Subcutaneous adipose tissue (tissue), 4 donors: Measurements from ENCODE around the gene RNF40. TPM values are rescaled to one million over a fixed set of nuclear protein-coding genes. Genes with fewer than 3 reads are reported as not detected.

Experiments
- total RNA-seq, 4 donors: library from RNA; depleted of rRNA; stranded (reverse); fragments of >200 nt; gene quantifications; one replicate each; pipeline ENCODE4 v1.1.0, GENCODE V29; 2016
- TF ChIP-seq, protein P1 (sequence below): fragments of 450-650 bp; IDR thresholded peaks from one replicate; pipeline ENCODE4 v1.5.1; 2016; ENCODE audit warnings: low read depth, mild to moderate bottlenecking, control low read depth, antibody characterized with exemption, moderate library complexity

RNF40 gene
- total RNA-seq, 4 donors from 2014 or later = 37.8 to 78.7 (median 54.2) TPM

DNA sequence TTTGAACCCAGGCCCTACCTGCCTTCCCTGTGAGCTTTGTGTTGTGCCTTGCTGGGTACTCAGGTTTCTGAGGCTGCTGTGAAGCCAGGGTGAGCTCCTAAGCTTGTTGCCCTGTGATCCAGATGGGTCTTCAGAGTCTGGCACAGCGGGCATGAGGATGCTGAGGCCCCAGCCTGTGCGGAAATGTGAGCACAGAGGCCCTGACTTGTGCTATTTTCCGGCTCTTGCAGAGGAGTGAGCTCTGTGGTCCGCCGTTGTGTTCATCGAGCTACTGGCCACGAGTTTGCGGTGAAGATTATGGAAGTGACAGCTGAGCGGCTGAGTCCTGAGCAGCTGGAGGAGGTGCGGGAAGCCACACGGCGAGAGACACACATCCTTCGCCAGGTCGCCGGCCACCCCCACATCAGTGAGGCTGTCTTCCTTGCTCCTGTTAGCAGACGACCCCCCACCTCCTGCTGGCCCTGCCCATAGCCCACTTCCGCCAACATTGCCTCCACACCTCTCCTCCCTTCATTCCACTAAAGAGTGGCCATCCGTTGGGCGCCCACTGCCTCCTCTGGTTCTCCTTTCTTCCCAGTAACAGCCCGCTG lies 11.2 kb upstream of the RNF40 start:
- TF ChIP-seq, protein P1, sequence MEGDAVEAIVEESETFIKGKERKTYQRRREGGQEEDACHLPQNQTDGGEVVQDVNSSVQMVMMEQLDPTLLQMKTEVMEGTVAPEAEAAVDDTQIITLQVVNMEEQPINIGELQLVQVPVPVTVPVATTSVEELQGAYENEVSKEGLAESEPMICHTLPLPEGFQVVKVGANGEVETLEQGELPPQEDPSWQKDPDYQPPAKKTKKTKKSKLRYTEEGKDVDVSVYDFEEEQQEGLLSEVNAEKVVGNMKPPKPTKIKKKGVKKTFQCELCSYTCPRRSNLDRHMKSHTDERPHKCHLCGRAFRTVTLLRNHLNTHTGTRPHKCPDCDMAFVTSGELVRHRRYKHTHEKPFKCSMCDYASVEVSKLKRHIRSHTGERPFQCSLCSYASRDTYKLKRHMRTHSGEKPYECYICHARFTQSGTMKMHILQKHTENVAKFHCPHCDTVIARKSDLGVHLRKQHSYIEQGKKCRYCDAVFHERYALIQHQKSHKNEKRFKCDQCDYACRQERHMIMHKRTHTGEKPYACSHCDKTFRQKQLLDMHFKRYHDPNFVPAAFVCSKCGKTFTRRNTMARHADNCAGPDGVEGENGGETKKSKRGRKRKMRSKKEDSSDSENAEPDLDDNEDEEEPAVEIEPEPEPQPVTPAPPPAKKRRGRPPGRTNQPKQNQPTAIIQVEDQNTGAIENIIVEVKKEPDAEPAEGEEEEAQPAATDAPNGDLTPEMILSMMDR = no peak

DNA sequence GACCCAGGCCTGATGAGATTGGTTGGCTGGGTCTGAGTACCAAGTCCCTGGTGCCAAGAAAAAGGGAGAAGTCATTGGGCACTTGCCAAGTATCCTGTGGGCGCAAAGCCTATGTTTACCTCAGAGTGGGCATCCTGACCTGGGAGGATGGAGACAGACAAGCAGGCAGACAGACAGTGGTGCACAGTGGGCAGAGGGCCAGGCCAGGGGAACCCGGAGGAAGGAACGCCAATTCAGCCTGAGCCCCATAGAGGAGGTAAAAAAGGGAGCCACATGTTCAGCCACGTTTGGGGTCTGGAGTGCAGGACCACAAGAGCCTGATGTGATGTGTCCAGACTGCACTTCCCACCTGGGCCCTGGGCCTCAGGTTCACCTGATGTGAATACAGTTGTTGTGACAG lies 8.5 kb upstream of the RNF40 start:
- TF ChIP-seq, protein P1 = no peak

DNA sequence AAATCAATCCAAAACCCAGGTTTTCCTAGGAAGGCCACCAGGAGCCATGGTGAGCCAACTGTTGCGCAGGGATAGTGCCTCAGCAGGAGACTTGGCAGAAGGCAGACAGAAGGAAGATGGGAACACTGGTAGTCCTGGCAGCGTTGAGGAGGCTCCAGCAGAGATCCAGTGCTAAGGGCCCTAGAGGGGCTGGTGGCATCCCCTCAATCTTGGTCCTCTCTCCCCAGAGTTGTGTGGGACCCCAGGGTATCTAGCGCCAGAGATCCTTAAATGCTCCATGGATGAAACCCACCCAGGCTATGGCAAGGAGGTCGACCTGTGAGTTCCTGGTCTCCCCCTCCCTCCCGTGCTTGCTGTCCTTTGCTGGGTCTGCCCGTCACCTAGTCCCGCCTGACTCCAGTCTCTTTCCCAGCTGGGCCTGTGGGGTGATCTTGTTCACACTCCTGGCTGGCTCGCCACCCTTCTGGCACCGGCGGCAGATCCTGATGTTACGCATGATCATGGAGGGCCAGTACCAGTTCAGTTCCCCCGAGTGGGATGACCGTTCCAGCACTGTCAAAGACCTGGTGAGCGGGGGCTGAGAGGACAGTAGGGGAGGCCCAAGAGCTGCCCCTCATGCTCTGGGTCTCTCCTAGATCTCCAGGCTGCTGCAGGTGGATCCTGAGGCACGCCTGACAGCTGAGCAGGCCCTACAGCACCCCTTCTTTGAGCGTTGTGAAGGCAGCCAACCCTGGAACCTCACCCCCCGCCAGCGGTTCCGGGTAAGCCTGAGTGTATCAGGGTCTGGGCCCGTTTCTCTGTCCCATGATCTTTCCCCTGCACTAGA lies 6.0 kb upstream of the RNF40 start:
- TF ChIP-seq, protein P1 = no peak

DNA sequence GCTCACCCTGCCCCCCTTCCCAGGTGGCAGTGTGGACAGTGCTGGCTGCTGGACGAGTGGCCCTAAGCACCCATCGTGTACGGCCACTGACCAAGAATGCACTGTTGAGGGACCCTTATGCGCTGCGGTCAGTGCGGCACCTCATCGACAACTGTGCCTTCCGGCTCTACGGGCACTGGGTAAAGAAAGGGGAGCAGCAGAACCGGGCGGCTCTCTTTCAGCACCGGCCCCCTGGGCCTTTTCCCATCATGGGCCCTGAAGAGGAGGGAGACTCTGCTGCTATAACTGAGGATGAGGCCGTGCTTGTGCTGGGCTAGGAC lies 5.4 kb upstream of the RNF40 start:
- TF ChIP-seq, protein P1 = no peak

DNA sequence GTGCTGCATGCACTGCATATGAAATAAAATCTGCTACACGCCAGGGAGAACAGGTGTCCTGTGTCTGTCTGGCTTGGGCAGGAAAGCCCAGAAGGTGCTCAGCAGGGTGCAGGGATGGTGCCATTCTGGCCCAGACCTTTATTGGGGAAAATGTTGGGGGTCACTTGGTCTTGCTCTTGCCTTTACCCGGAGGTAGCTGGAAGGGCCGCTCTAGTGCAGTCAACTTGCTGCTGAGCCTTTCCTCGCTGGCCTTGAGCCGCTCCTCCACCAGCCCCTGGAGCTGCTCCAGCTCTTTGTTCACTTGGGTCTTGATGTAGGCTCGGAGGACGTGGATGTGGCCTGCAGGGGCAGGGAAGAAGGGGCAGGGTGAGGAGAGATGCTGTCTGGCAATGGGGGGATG lies 4.8 kb upstream of the RNF40 start:
- TF ChIP-seq, protein P1 = no peak

DNA sequence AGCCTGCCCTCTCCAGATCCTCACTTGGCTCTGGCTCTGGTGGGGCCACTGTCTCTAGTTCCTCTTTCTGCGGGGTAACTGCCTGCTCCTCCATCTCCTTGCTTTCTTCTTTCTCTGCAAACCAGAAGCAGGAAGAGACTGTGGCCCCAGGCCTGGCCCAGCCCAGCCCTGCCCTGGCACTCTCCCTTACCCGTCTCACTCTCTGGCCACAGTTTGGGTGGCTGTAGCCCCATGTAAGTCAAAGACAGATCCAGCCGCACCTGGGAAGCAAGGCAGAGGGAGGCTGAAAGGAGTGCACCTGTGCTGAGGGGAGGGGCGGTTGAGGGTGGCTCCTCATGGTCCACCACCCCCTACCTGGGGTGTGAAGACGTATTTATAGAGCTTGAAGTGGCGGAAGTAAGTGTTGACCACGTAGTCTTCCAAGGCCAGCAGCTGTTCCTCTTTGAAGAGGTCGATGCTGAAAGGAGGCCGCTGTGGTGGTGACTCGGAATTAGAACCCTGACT lies 3.1 kb upstream of the RNF40 start:
- TF ChIP-seq, protein P1 = no peak

DNA sequence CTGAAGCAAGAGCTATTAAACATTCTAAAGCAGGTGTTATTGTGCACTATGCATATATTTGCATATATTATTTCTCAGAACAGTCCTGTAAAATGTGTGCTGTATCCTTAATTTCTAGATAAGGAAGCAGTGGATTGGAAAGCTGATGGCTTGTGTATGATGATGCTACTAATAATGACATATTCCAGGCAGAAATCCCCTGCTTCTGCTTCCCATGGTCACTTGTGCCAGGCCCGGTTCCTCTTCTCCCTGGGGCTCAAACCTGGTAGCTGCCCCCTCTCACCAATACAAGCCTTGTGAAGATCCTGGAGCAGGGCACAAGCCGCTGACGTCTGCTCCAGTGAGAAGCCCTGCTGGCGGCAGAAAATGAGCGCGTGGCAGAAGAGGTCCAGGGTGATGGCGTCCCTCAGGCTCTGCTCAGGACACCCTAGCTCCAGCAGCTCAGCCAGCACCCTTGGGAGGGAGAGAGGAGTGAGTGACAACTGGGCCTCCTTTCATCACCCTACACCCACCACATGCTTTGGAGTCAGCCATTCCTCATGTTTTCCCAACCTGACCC lies 2.0 kb upstream of the RNF40 start:
- TF ChIP-seq, protein P1 = no peak
